ENCODE measurements around the gene NPFFR2.
A peak's percentile ranks its signal among the peaks of the same experiment; 100 is the strongest.
"Not testable (repeated sequence)": the region's sequence is repeated elsewhere in the genome, so short reads cannot be mapped to it uniquely, and the experiment has no call there.

NPFFR2 gene

DNA sequence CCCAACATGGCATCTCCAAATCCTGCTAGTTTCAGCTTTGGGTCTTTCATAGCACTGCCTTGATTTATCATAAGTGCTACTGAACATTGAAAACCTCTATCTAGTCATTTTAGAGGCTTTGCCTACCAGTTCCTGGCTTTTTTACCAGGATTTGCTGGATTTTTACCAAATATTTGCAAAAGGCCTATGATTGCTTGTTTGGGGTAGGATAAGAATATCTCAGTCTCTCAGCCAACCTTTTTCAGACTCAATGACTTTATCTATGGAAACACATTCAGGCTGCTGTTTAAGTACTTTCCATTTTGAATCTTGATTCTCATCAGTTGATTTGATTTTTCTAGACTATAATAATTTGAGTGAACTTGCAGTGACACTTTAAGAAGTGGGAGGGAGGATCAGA, 80.1 kb downstream of the NPFFR2 start:
- DNase-seq (ENCODE audit: low read depth in 3 of 3): no peak

DNA sequence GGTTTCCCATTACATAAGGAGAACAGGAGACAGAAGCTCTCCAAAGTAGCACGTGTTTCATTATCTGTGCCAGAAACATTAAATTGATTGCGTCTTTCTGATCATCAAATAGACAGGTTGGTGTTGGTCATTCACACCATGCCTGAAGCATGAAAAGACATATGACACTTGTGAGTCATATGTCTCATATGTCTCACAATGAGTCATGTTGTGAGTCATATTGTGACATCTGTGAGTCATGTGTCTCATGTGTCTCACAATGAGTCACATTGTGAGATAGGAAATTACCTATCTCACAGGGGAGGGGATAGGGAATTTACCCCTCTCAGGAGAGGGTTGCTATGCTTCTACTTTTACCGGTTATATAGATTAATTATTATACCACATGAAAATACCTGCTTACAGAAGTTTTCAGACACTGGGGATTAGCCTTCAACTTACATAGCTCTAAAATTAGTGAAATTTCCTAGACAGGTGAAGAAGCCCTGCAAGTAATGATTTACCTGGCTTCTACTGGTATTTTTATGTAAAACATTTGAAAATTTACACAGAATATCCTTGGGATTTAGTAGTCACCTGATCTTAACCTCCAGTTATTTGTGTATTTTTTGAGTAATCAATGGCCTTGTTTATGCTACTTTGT, 80.8 kb downstream of the NPFFR2 start:
- peak in 1 of 3 experiments; percentile 4 for DNase-seq (ENCODE audit: low read depth in 3 of 3)

DNA sequence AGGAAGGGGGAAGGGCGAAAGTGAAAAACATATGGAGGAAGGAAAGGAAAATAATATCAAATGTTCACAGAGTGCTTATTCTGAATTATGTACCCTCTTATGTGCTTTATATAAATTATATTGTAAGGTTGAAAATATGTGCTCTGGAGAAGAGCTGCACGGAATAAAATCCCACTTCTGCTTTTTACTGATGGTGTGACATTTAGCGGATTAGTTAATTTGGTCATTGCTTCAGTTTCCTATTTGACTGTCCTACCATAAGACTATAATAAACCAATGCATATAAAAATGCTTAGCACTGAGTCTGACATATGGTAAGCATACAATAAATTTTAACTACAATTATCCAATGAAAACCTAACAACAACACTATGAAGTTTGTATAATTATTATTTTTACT, 86.2 kb downstream of the NPFFR2 start:
- no peak for DNase-seq (ENCODE audit: low read depth in 3 of 3)

DNA sequence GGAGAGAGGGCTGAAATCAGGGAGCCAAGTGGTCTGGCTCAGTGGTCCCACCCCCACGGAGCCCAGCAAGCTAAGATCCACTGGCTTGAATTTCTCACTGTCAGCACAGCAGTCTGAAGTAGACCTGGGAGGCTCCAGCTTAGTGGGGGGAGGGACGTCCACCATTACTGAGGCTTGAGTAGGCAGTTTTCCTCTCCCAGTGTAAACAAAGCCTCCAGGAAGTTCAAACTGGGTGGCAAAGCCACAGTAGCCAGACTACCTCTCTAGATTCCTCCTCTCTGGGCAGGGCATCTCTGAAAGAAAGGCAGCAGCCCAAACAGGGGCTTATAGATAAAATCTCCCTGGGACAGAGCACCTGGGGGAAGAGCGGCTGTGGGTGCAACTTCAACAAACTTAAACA, 88.1 kb downstream of the NPFFR2 start:
- no peak for DNase-seq (ENCODE audit: low read depth in 3 of 3)

DNA sequence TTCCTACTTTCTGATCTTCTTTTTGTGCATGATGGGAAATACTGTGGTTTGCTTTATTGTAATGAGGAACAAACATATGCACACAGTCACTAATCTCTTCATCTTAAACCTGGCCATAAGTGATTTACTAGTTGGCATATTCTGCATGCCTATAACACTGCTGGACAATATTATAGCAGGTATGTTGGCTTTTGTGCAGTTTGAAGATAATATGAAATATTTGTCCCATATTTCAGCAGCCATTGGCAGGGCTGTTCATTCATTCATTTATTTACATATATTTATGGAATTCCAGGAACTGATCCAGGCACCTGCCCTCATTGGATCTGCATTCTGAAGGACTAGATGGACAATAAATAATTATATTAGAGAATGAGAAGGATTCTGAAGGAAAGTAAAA, 96.9 kb downstream of the NPFFR2 start:
- DNase-seq (ENCODE audit: low read depth in 3 of 3): no peak

DNA sequence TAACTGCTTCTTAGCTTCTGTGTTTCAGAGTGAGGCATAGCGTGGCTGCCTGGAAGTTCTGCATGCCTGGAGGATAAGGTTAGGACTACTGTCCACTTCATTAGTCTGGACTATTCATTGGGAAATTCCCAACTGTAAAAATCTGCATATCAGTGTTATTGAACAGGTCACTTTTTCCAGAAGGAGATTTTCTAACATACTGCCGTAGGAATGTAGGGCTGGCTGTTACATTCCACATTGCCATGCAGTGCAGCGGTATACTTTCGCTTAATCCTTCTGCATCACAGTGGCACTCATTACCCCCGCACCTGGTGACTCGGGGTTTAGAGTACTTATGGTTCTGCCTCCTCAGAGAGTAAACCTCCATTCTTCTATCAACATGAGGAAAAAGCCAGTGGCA, 104.6 kb downstream of the NPFFR2 start:
- no peak for DNase-seq (ENCODE audit: low read depth in 3 of 3)

DNA sequence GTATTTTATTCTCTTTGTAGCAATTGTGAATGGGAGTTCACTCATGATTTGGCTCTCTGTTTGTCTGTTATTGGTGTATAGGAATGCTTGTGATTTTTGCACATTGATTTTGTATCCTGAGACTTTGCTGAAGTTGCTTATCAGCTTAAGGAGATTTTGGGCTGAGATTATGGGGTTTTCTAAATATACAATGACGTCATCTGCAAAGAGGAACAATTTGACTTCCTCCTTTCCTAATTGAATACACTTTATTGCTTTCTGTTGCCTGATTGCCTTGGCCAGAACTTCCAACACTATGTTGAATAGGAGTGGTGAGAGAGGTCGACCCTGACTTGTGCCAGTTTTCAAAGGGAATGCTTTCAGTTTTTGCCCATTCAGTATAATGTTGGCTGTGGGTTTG, 108.2 kb downstream of the NPFFR2 start:
- DNase-seq (ENCODE audit: low read depth in 3 of 3): not testable (repeated sequence)

DNA sequence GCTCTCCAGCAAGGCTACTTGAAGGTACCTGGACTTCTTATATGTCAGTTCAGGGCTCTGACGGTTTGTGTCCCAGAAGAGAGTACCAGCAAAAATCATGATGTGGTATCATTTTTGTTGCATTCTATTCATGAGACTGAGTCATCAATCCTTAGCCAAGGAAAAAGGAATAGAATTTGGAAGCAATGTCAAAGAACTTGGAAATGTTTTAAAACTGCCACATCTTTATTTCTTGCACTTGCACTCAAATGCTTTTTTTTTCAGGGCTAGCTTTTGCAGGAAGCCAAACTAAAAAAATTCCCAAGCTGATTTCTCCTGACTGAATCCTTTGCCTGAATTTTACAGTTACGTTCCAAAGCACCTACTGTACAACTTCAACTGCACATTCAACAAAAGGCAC, 112.4 kb downstream of the NPFFR2 start:
- DNase-seq (ENCODE audit: low read depth in 3 of 3): no peak

DNA sequence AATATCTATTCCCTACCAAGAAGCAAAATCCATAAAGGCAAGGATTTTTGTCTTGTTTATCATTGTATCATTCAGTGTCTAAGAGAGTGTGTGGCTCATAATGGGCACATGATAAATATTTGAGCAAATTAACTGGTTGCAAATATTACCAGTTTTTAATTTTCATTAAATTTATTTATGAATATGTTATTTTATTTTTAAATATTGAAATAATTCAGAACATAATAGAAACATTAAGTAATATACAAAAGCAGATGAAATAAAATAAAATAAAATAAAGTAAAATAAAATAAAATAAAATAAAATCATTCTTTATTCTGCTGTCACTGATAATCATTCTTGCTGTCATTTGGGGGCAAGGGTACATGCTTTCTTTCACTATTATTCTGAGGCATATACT, 120.9 kb downstream of the NPFFR2 start:
- no peak for DNase-seq (ENCODE audit: low read depth in 3 of 3)

DNA sequence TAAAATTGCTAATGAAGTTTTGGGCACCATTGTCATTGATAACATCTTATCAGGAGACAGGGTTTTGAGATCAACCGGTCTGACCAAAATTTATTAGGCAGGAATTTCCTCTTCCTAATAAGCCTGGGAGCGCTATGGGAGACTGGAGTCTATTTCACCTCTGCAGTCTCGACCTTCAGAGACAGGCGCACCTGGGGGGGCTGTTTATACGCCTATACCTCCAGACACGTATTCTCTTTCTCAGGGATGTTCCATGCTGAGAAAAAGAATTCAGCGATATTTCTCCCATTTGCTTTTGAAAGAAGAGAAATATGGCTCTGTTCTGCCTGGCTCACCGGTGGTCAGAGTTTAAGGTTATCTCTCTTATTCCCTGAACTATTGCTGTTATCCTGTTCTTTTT, 121.8 kb downstream of the NPFFR2 start:
- not testable (repeated sequence) for DNase-seq (ENCODE audit: low read depth in 3 of 3)

DNA sequence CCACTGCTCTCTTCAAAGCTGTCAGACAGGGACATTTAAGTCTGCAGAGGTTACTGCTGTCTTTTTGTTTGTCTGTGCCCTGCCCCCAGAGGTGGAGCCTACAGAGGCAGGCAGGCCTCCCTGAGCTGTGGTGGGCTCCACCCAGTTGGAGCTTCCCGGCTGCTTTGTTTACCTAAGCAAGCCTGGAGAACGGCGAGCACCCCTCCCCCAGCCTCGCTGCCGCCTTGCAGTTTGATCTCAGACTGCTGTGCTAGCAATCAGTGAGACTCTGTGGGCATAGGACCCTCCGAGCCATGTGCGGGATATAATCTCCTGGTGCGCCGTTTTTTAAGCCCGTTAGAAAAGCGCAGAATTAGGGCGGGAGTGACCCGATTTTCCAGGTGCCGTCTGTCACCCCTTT, 137.5 kb downstream of the NPFFR2 start:
- DNase-seq (ENCODE audit: low read depth in 3 of 3): not testable (repeated sequence)

DNA sequence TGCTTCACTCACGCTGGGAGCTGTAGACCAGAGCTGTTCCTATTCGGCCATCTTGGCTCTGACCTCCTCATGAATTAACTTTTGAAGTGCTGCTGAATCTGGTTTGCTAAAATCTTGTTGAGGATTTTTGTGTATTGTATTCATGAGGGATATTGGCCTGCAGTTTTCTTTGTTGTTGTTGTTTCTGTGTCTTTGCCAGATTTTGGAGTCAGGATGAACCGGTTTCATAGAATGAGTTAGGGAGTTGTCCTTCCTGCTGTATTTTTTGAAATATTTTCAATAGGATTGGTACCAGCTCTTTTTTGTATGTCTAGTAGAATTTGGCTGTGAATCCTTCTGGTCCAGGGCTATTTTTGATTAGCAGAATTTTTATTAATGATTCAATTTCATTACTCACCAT, 138.1 kb downstream of the NPFFR2 start:
- DNase-seq (ENCODE audit: low read depth in 3 of 3): no peak

DNA sequence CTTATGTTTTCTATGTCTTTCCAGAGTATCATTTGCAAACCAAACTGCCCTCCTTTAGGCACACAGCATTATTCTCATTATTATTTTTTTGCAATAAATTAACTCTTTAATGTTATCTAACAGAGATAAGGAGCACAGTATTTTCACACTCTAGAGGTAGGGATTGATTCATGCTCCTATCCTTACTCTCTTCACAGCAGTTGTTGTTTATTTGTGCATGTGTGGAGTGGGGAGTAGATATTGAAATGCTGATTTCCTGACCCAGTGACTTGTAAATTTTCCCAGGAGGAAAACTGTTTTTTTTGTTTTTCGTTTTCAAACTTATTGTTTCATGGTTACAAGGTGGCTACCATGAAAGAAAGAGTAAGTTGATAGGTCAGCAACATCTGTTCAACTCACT, 140.0 kb downstream of the NPFFR2 start:
- DNase-seq (ENCODE audit: low read depth in 3 of 3): no peak

DNA sequence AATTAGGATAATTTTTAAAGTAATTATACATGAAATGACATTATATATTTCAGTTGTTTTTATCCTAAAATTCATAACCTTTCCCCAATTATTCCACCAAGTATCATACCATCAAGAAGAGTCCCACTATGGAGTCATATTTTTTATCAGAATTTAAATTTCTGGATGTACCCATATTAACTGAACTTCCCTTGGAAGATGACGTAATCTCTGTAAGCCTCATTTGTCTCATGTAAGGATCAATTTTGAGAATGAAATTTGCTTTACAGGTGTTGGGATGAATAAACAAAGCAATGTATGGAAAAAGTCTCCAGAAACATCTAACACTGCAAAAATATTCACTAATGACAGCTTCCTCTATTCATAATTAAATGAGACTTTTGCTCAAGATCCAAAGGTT, 147.5 kb downstream of the NPFFR2 start:
- no peak for DNase-seq (ENCODE audit: low read depth in 3 of 3)

DNA sequence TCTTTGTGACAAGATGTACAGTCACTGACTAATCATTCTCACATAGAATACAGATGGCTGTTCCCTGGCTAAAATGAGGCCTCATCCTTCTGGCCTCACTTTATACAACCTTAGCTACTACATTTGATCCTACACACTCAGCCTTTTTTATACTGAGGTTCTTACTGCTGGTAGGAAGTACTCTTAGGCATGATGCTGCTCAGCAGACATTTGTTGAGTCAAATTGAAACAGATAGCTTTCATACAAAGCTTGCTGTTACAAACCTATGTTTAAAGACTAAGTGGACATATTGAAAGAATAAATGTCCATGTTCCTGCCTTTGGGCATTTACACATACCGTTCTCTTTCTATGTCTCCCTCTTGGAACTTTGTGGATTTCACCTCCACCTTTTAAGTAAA, 154.9 kb downstream of the NPFFR2 start:
- no peak for DNase-seq (ENCODE audit: low read depth in 3 of 3)

DNA sequence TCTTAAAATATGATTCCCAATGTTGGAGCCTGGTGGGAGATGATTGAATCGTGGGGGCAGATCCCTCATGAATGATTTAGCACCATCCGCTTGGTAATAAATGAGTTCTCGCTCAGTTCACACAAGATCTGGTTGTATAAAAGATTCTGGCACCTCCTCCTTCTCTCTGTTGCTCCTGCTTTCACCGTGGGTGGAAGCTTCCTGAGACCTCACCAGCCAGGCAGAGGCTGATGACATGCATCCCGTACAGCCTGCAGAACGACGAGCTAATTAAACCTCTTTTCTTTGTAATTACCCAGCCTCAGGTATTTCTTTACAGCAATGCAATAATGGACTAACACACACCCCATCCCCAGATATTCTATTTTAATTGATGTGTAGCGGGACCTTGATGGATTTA, 162.2 kb downstream of the NPFFR2 start:
- no peak for DNase-seq (ENCODE audit: low read depth in 3 of 3)

DNA sequence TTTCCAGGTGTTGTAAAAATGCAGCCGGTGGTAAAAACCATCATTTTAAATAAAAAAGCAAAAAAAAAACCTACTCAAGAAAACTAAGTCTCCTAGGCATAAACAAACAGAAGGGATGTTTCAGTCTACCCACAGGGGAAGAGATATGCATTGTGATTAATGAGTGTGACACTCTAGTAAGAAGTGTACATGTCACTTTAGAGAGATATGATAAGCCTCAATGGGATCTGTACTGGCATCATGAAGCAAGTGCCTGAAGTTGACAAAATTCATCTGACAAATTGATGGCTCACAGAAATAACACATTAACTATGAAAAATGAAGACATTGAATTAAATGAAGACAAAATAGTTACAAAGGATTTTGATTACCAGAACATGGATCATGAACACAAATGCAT, 162.7 kb downstream of the NPFFR2 start:
- DNase-seq (ENCODE audit: low read depth in 3 of 3): no peak
